ENCODE data around the gene METTL23.
"Not testable (repeated sequence)": the region's sequence is repeated elsewhere in the genome, so short reads cannot be mapped to it uniquely, and the experiment has no call there.

Gene METTL23

GRCh38 chr17:76716146-76716838 lies 10.3 kb upstream of the METTL23 start:
- H3K4me3 Mint-ChIP-seq, result no peak overlapping the region
- H3K4me1 Mint-ChIP-seq (ENCODE audit: low read depth), result peaks cover 39% of the 10 kb centered on the region
- peak overlapping the region; percentile 78 for H3K27ac Mint-ChIP-seq
- no peaks in the 10 kb centered on the region for H3K9me3 Mint-ChIP-seq
- no peaks in the 10 kb centered on the region for H3K27me3 Mint-ChIP-seq (ENCODE audit: low read depth)
- peaks cover 47% of the 10 kb centered on the region for H3K36me3 Mint-ChIP-seq (ENCODE audit: low read depth)

GRCh38 chr17:76716839-76717215 lies 9.8 kb upstream of the METTL23 start:
- no peaks in the 10 kb centered on the region for H3K27me3 Mint-ChIP-seq (ENCODE audit: low read depth)
- H3K36me3 Mint-ChIP-seq (ENCODE audit: low read depth), result peaks cover 52% of the 10 kb centered on the region
- H3K9me3 Mint-ChIP-seq, result no peaks in the 10 kb centered on the region
- H3K27ac Mint-ChIP-seq, result peak overlapping the region; percentile 78
- peaks cover 41% of the 10 kb centered on the region for H3K4me1 Mint-ChIP-seq (ENCODE audit: low read depth)
- no peak overlapping the region for H3K4me3 Mint-ChIP-seq

- peaks cover 54% of the 10 kb centered on the region for H3K36me3 Mint-ChIP-seq (ENCODE audit: low read depth)
- H3K27ac Mint-ChIP-seq, result no peak overlapping the region
- H3K4me1 Mint-ChIP-seq (ENCODE audit: low read depth), result peaks cover 43% of the 10 kb centered on the region
- no peaks in the 10 kb centered on the region for H3K27me3 Mint-ChIP-seq (ENCODE audit: low read depth)
- H3K9me3 Mint-ChIP-seq, result no peaks in the 10 kb centered on the region
- H3K4me3 Mint-ChIP-seq, result no peak overlapping the region
These were observed 8.1 kb upstream of the METTL23 start for GRCh38 chr17:76718516-76718915.

- Mint-ChIP-seq H3K4me3 (no peak overlapping the region), H3K27ac (no peak overlapping the region), H3K9me3 (no peaks in the 10 kb centered on the region), H3K36me3 (ENCODE audit: low read depth) (peaks cover 56% of the 10 kb centered on the region), H3K27me3 (ENCODE audit: low read depth) (no peaks in the 10 kb centered on the region), H3K4me1 (ENCODE audit: low read depth) (peaks cover 36% of the 10 kb centered on the region)
These were observed 6.4 kb upstream of the METTL23 start for GRCh38 chr17:76720211-76720610.

GRCh38 chr17:76720941-76721340 lies 5.7 kb upstream of the METTL23 start:
- no peak overlapping the region for H3K27ac Mint-ChIP-seq
- no peaks in the 10 kb centered on the region for H3K27me3 Mint-ChIP-seq (ENCODE audit: low read depth)
- no peak overlapping the region for H3K4me3 Mint-ChIP-seq
- peaks cover 60% of the 10 kb centered on the region for H3K36me3 Mint-ChIP-seq (ENCODE audit: low read depth)
- H3K9me3 Mint-ChIP-seq, result no peaks in the 10 kb centered on the region
- H3K4me1 Mint-ChIP-seq (ENCODE audit: low read depth), result peaks cover 32% of the 10 kb centered on the region

GRCh38 chr17:76721463-76721862 lies 5.2 kb upstream of the METTL23 start:
- Mint-ChIP-seq H3K36me3 (ENCODE audit: low read depth) (peaks cover 55% of the 10 kb centered on the region), H3K27ac (no peak overlapping the region), H3K4me3 (no peak overlapping the region)

GRCh38 chr17:76722279-76722678 lies 4.4 kb upstream of the METTL23 start:
- H3K4me1 Mint-ChIP-seq (ENCODE audit: low read depth), result peaks cover 25% of the 10 kb centered on the region
- no peak overlapping the region for H3K27ac Mint-ChIP-seq
- peaks cover 52% of the 10 kb centered on the region for H3K36me3 Mint-ChIP-seq (ENCODE audit: low read depth)
- H3K4me3 Mint-ChIP-seq, result no peak overlapping the region
- H3K27me3 Mint-ChIP-seq (ENCODE audit: low read depth), result no peaks in the 10 kb centered on the region
- no peaks in the 10 kb centered on the region for H3K9me3 Mint-ChIP-seq

More at GRCh38 chr17:76721463-76721862, 5.2 kb upstream of the METTL23 start:
- Mint-ChIP-seq H3K27me3 (ENCODE audit: low read depth) (no peaks in the 10 kb centered on the region), H3K9me3 (no peaks in the 10 kb centered on the region), H3K4me1 (ENCODE audit: low read depth) (peaks cover 27% of the 10 kb centered on the region)

GRCh38 chr17:76722977-76723376 lies 3.7 kb upstream of the METTL23 start:
- H3K4me1 Mint-ChIP-seq (ENCODE audit: low read depth), result peaks cover 31% of the 10 kb centered on the region

GRCh38 chr17:76723812-76724211 lies 2.8 kb upstream of the METTL23 start:
- H3K4me3 Mint-ChIP-seq, result no peak overlapping the region
- no peaks in the 10 kb centered on the region for H3K9me3 Mint-ChIP-seq
- H3K36me3 Mint-ChIP-seq (ENCODE audit: low read depth), result peaks cover 52% of the 10 kb centered on the region
- H3K27me3 Mint-ChIP-seq (ENCODE audit: low read depth), result no peaks in the 10 kb centered on the region
- H3K27ac Mint-ChIP-seq, result no peak overlapping the region
- H3K4me1 Mint-ChIP-seq (ENCODE audit: low read depth), result peaks cover 31% of the 10 kb centered on the region

More at GRCh38 chr17:76722977-76723376, 3.7 kb upstream of the METTL23 start:
- not testable (repeated sequence) for H3K27ac Mint-ChIP-seq; H3K27me3 Mint-ChIP-seq (ENCODE audit: low read depth); H3K9me3 Mint-ChIP-seq
- peaks cover 56% of the 10 kb centered on the region for H3K36me3 Mint-ChIP-seq (ENCODE audit: low read depth)
- peak overlapping the region; percentile 2 for H3K4me3 Mint-ChIP-seq

- peak overlapping the region; percentile 93 for H3K27ac Mint-ChIP-seq
- peak overlapping the region; percentile 95 for H3K4me3 Mint-ChIP-seq
- H3K27me3 Mint-ChIP-seq (ENCODE audit: low read depth), result no peaks in the 10 kb centered on the region
- no peaks in the 10 kb centered on the region for H3K9me3 Mint-ChIP-seq
- H3K36me3 Mint-ChIP-seq (ENCODE audit: low read depth), result peaks cover 45% of the 10 kb centered on the region
- peaks cover 36% of the 10 kb centered on the region for H3K4me1 Mint-ChIP-seq (ENCODE audit: low read depth)
These were observed 934 bp upstream of the METTL23 start for GRCh38 chr17:76725580-76726230.

GRCh38 chr17:76726231-76726775 lies 336 bp upstream of the METTL23 start, which contains the start of gene JMJD6:
TSS of gene JMJD6 (minus strand) at chr17:76726606. CDS start at chr17:76726475, 131 bp downstream.
- peaks cover 42% of the 10 kb centered on the region for H3K36me3 Mint-ChIP-seq (ENCODE audit: low read depth)
- peaks cover 34% of the 10 kb centered on the region for H3K4me1 Mint-ChIP-seq (ENCODE audit: low read depth)
- peak within 1 kb of the TSS; percentile 99 for H3K27ac Mint-ChIP-seq
- H3K4me3 Mint-ChIP-seq, result peak within 1 kb of the TSS; percentile 95
- H3K9me3 Mint-ChIP-seq, result no peaks in the 10 kb centered on the region
- H3K27me3 Mint-ChIP-seq (ENCODE audit: low read depth), result no peaks in the 10 kb centered on the region

GRCh38 chr17:76727745-76728456 lies 1.3 kb downstream of the METTL23 start:
- H3K36me3 Mint-ChIP-seq (ENCODE audit: low read depth), result peaks cover 39% of the 10 kb centered on the region
- peaks cover 28% of the 10 kb centered on the region for H3K4me1 Mint-ChIP-seq (ENCODE audit: low read depth)

GRCh38 chr17:76731800-76732733 lies 5.4 kb downstream of the METTL23 start:
- not testable (repeated sequence) for H3K27me3 Mint-ChIP-seq (ENCODE audit: low read depth); H3K9me3 Mint-ChIP-seq; H3K27ac Mint-ChIP-seq; H3K4me3 Mint-ChIP-seq
- peaks cover 52% of the 10 kb centered on the region for H3K36me3 Mint-ChIP-seq (ENCODE audit: low read depth)
- peaks cover 42% of the 10 kb centered on the region for H3K4me1 Mint-ChIP-seq (ENCODE audit: low read depth)

More at GRCh38 chr17:76727745-76728456, 1.3 kb downstream of the METTL23 start:
- Mint-ChIP-seq H3K27me3 (ENCODE audit: low read depth) (no peaks in the 10 kb centered on the region), H3K9me3 (no peaks in the 10 kb centered on the region), H3K4me3 (peak overlapping the region; percentile 95), H3K27ac (peak overlapping the region; percentile 99)
